ENCODE data around the gene ZFYVE27. TPM values are rescaled to one million over a fixed set of nuclear protein-coding genes. Genes with fewer than 3 reads are reported as not detected.

The ZFYVE27 gene
- total and polyA plus RNA-seq, 7 experiments from 2014 or later, result 31.0 to 68.8 (median 54.7) TPM

GRCh38 chr10:97768322-97769315 is 31.7 kb downstream of the ZFYVE27 start:
- H3K4me1 ChIP-seq (ENCODE audit: control insufficient read depth in 2 of 2, insufficient read depth in 2 of 2, low read length in 2 of 2), result no peaks in the 10 kb centered on the region
- Mint-ChIP-seq H3K27me3 (peaks cover 27 to 43% (median 33%) of the 10 kb centered on the region in 5 donors), H3K4me1 (peaks cover 3 to 22% (median 10%) of the 10 kb centered on the region in 7 donors), H3K4me3 (no peak overlapping the region), H3K27ac (peak overlapping the region in 1 of 9 donors; percentile 5), H3K9me3 (peaks cover 0 to 2% (median 0%) of the 10 kb centered on the region in 11 donors), H3K36me3 (peaks cover 2 to 20% (median 6%) of the 10 kb centered on the region in 5 donors)
- no peak overlapping the region for H3K4me3 ChIP-seq (ENCODE audit: low read length)
- peaks cover 0 to 4% of the 10 kb centered on the region in 2 donors for H3K27me3 ChIP-seq (ENCODE audit: control insufficient read depth in 2 of 2, insufficient read depth in 2 of 2, low read length in 2 of 2)
- intact Hi-C loops (cut with micrococcal nuclease), result loop anchor here in 1 of 2 donors (10.0 kb wide), 1 partner anchor 256 kb away; no protein-coding TSS in a partner anchor
- ChIA-PET CTCF (no interaction called here), POLR2A (interaction anchor here (2.0 kb wide), 1 partner anchor 13 kb away, joined by 7 read pairs; no protein-coding TSS in a partner anchor)
- no peaks in the 10 kb centered on the region for H3K36me3 ChIP-seq (ENCODE audit: control insufficient read depth in 2 of 3, insufficient read depth in 3 of 3, low read length in 3 of 3)
- H3K27ac ChIP-seq (ENCODE audit: low read depth, low read length), result no peak overlapping the region
- ATAC-seq (no peak), DNase-seq (no peak)
- H3K9me3 ChIP-seq (ENCODE audit: control insufficient read depth in 2 of 3, low read length in 3 of 3), result no peaks in the 10 kb centered on the region

- ChIA-PET POLR2A (no interaction called here), CTCF (no interaction called here)
- H3K27ac ChIP-seq (ENCODE audit: low read depth, low read length), result no peak overlapping the region
- H3K4me3 Mint-ChIP-seq, result peak overlapping the region in 8 of 10 donors; percentile 27 to 84 (median 59)
- H3K36me3 ChIP-seq (ENCODE audit: control insufficient read depth in 2 of 3, insufficient read depth in 3 of 3, low read length in 3 of 3), result no peaks in the 10 kb centered on the region
- intact Hi-C loops (cut with micrococcal nuclease), result no loop called here
- H3K27ac Mint-ChIP-seq, result no peak overlapping the region
- peaks cover 0 to 4% of the 10 kb centered on the region in 2 donors for H3K27me3 ChIP-seq (ENCODE audit: control insufficient read depth in 2 of 2, insufficient read depth in 2 of 2, low read length in 2 of 2)
- peaks cover 27 to 47% (median 33%) of the 10 kb centered on the region in 5 donors for H3K27me3 Mint-ChIP-seq
- H3K36me3 Mint-ChIP-seq, result peaks cover 2 to 13% (median 4%) of the 10 kb centered on the region in 5 donors
- DNase-seq (no peak), ATAC-seq (no peak)
- peaks cover 0 to 2% (median 0%) of the 10 kb centered on the region in 11 donors for H3K9me3 Mint-ChIP-seq
- H3K4me3 ChIP-seq (ENCODE audit: low read length), result no peak overlapping the region
- H3K4me1 ChIP-seq (ENCODE audit: control insufficient read depth in 2 of 2, insufficient read depth in 2 of 2, low read length in 2 of 2), result no peaks in the 10 kb centered on the region
- peaks cover 3 to 20% (median 9%) of the 10 kb centered on the region in 7 donors for H3K4me1 Mint-ChIP-seq
- H3K9me3 ChIP-seq (ENCODE audit: control insufficient read depth in 2 of 3, low read length in 3 of 3), result no peaks in the 10 kb centered on the region
Measured at GRCh38 chr10:97770255-97770654, 33.3 kb downstream of the ZFYVE27 start.

GRCh38 chr10:97771055-97771891 is 34.3 kb downstream of the ZFYVE27 start:
- Histone ChIP-seq H3K9me3 (ENCODE audit: control insufficient read depth in 2 of 3, low read length in 3 of 3) (no peaks in the 10 kb centered on the region), H3K4me1 (ENCODE audit: control insufficient read depth in 2 of 2, insufficient read depth in 2 of 2, low read length in 2 of 2) (no peaks in the 10 kb centered on the region), H3K27me3 (ENCODE audit: control insufficient read depth in 2 of 2, insufficient read depth in 2 of 2, low read length in 2 of 2) (peaks cover 0 to 4% of the 10 kb centered on the region in 2 donors), H3K4me3 (ENCODE audit: low read length) (no peak overlapping the region), H3K36me3 (ENCODE audit: control insufficient read depth in 2 of 3, insufficient read depth in 3 of 3, low read length in 3 of 3) (no peaks in the 10 kb centered on the region), H3K27ac (ENCODE audit: low read depth, low read length) (no peak overlapping the region)
- DNase-seq, result peak in 2 of 9 donors; percentile 14 to 17
- Mint-ChIP-seq H3K27me3 (peaks cover 27 to 47% (median 33%) of the 10 kb centered on the region in 5 donors), H3K27ac (peak overlapping the region in 1 of 9 donors; percentile 59), H3K36me3 (peaks cover 2 to 6% (median 4%) of the 10 kb centered on the region in 5 donors), H3K9me3 (peaks cover 0 to 2% (median 0%) of the 10 kb centered on the region in 11 donors), H3K4me1 (peaks cover 3 to 18% (median 9%) of the 10 kb centered on the region in 7 donors), H3K4me3 (peak overlapping the region in 9 of 10 donors; percentile 45 to 85 (median 75))
- peak; percentile 16 for ATAC-seq
- intact Hi-C loops (cut with micrococcal nuclease), result no loop called here
- ChIA-PET CTCF (no interaction called here), POLR2A (interaction anchor here (1.9 kb wide), 1 partner anchor 10 kb away, joined by 9 read pairs; no protein-coding TSS in a partner anchor)

- ATAC-seq, result no peak
- CTCF ChIA-PET, result interaction anchor here (1.0 to 1.1 kb wide), 2 partner anchors 18 to 97 kb away, joined by 5 read pairs; no protein-coding TSS in a partner anchor
Measured at GRCh38 chr10:97771913-97772823, 35.2 kb downstream of the ZFYVE27 start, which contains the start of gene SFRP5. Gene SFRP5, minus strand, starts transcription at chr10:97771999. Its CDS starts 166 bp downstream, at chr10:97771833.

GRCh38 chr10:97773096-97773495 is 36.2 kb downstream of the ZFYVE27 start:
- H3K9me3 Mint-ChIP-seq, result no peaks in the 10 kb centered on the region
- peaks cover 3 to 18% (median 9%) of the 10 kb centered on the region in 7 donors for H3K4me1 Mint-ChIP-seq
- H3K9me3 ChIP-seq (ENCODE audit: control insufficient read depth in 2 of 3, low read length in 3 of 3), result no peaks in the 10 kb centered on the region
- intact Hi-C loops (cut with micrococcal nuclease), result no loop called here
- peaks cover 0 to 4% of the 10 kb centered on the region in 2 donors for H3K27me3 ChIP-seq (ENCODE audit: control insufficient read depth in 2 of 2, insufficient read depth in 2 of 2, low read length in 2 of 2)
- DNase-seq (no peak), ATAC-seq (no peak)
- H3K4me1 ChIP-seq (ENCODE audit: control insufficient read depth in 2 of 2, insufficient read depth in 2 of 2, low read length in 2 of 2), result no peaks in the 10 kb centered on the region
- H3K4me3 ChIP-seq (ENCODE audit: low read length), result no peak overlapping the region
- peaks cover 0 to 4% (median 2%) of the 10 kb centered on the region in 5 donors for H3K36me3 Mint-ChIP-seq
- no peaks in the 10 kb centered on the region for H3K36me3 ChIP-seq (ENCODE audit: control insufficient read depth in 2 of 3, insufficient read depth in 3 of 3, low read length in 3 of 3)
- no peak overlapping the region for H3K27ac Mint-ChIP-seq
- peak overlapping the region in 1 of 10 donors; percentile 13 for H3K4me3 Mint-ChIP-seq
- CTCF ChIA-PET, result interaction anchor here (1.0 to 1.1 kb wide), 2 partner anchors 17 to 96 kb away, joined by 5 read pairs; no protein-coding TSS in a partner anchor
- POLR2A ChIA-PET, result interaction anchor here (1.9 kb wide), 1 partner anchor 8 kb away, joined by 9 read pairs; no protein-coding TSS in a partner anchor
- no peak overlapping the region for H3K27ac ChIP-seq (ENCODE audit: low read depth, low read length)
- peaks cover 27 to 47% (median 33%) of the 10 kb centered on the region in 5 donors for H3K27me3 Mint-ChIP-seq

More at GRCh38 chr10:97771913-97772823, 35.2 kb downstream of the ZFYVE27 start, which contains the start of gene SFRP5:
- Histone ChIP-seq H3K27me3 (ENCODE audit: control insufficient read depth in 2 of 2, insufficient read depth in 2 of 2, low read length in 2 of 2) (peaks cover 0 to 4% of the 10 kb centered on the region in 2 donors), H3K36me3 (ENCODE audit: control insufficient read depth in 2 of 3, insufficient read depth in 3 of 3, low read length in 3 of 3) (no peaks in the 10 kb centered on the region), H3K9me3 (ENCODE audit: control insufficient read depth in 2 of 3, low read length in 3 of 3) (no peaks in the 10 kb centered on the region), H3K4me3 (ENCODE audit: low read length) (no peak within 1 kb of the TSS), H3K27ac (ENCODE audit: low read depth, low read length) (no peak within 1 kb of the TSS), H3K4me1 (ENCODE audit: control insufficient read depth in 2 of 2, insufficient read depth in 2 of 2, low read length in 2 of 2) (no peaks in the 10 kb centered on the region)
- intact Hi-C loops (cut with micrococcal nuclease), result no loop called here
- Mint-ChIP-seq H3K9me3 (peaks cover 0 to 2% (median 0%) of the 10 kb centered on the region in 11 donors), H3K27ac (peak within 1 kb of the TSS in 1 of 9 donors; percentile 59), H3K36me3 (peaks cover 2 to 6% (median 4%) of the 10 kb centered on the region in 5 donors), H3K27me3 (peaks cover 27 to 47% (median 33%) of the 10 kb centered on the region in 5 donors), H3K4me3 (peak within 1 kb of the TSS; percentile 43 to 90 (median 82)), H3K4me1 (peaks cover 3 to 18% (median 9%) of the 10 kb centered on the region in 7 donors)
- DNase-seq, result no peak
- POLR2A ChIA-PET, result interaction anchor here (1.9 kb wide), 1 partner anchor 9 kb away, joined by 9 read pairs; no protein-coding TSS in a partner anchor
